GM21786 (cell line): ENCODE results near the gene RPL13A.

Source experiments
- ATAC-seq: cut with Tn5 transposase; IDR thresholded peaks from one replicate; pipeline ENCODE4 v1.9.1; 2021; ENCODE audit not compliant: unreplicated experiment

RPL13A gene

DNA sequence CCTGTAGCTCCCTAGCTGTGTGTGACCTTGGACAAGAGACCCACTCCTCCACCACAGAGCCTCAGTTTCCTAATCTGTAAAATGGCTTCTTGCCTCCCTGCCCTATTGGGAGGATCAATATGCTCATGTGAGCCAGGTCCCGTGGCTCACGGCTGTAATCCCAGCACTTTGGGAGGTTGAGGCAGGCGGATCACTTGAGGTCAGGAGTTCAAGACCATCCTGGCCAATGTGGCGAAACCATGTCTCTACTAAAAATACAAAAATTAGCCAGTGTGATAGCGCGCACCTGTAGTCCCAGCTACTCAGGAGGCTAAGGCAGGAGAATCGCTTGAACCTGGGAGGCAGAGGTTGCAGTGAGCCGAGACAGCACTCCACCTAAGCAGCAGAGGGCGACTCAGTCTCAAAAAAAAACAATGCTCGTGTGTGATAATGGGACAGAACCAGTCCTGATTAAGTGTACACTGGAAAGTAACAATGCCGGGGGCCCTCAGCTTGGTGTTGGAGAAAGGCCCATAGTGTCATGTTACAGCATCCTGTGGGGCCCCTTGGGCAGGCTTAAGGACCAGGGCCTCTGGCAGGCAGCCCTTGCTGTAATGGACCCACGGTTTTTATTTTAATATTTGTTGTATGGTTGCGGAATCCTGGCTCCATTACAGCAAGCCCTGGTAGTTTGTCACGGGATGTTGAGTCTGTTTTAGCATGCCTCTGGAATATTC lies 15.6 kb downstream of the RPL13A start:
- ATAC-seq: no peak

DNA sequence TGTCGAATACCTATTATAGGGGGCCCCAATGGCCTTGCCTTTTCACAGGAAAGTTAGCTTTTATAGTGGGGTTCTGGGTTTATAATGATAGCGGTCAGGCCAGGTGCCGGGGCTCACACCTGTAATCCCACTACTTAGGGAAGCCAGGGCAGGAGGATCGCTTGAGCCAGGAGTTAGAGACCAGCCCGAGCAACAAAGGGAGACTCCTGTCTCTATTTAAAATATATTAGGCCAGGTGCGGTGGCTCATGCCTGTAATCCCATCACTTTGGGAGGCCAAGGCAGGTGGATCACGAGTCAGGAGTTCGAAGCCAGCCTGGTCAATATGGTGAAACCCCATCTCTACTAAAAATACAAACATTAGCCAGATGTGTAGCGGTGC lies 16.2 kb downstream of the RPL13A start:
- ATAC-seq: no peak

DNA sequence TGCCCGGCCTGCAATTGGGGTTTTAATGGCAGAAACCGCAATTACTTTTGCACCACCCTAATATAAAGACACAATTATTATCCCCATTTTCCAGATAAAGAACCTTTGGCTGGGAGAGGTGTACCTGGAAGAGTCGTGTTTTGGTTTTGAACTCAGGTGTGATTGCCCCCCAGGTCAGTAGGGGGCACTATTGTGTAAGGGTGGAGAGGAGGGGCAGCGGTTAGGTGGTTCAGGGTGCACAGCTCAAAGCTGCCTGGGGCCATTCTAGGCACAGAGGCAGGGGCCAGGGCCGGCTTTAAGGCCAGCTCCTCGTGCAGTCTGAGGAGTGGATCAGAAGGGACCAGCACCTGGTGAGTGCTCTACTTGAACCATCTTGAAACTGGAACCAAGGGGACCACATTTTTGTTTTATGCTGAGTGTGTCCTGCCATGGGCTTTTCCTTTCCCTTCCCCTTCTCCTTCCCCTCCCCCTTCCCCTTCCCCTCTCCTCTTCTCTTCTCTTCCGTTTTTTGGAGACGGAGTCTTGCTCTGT lies 19.2 kb downstream of the RPL13A start:
- ATAC-seq: no peak

DNA sequence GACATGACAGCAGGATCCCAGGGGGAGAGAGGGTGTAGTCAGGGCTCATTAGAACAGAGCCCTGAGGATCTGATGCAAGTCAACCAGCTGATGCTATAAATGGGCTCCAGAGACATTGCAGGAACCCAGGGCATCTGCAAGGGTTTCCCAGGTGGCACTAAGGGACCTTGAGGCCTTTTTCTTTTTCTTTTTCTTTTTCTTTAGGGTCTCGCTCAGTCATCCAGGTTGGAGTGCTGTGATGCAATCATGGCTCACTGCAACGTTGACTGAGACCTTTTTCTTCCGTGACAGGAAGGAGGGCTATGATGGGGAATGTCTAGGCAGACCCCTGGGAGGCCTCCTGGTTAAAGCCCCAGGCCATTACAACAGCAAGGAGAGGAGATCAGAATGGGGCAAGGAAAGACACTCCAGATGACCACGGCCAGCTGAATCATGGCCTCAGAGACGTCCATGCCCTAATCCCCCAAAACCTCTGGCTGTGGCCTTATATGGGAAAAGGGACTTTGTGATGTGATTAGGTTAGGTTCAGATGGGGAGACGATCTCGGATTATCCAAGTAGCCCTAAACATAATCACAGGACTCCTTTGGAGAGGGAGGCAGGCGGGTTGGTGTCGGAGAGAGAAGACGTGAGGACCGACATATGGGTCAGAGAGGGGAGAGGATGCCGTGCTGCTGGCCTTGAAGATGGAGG lies 20.5 kb downstream of the RPL13A start:
- ATAC-seq: no peak

DNA sequence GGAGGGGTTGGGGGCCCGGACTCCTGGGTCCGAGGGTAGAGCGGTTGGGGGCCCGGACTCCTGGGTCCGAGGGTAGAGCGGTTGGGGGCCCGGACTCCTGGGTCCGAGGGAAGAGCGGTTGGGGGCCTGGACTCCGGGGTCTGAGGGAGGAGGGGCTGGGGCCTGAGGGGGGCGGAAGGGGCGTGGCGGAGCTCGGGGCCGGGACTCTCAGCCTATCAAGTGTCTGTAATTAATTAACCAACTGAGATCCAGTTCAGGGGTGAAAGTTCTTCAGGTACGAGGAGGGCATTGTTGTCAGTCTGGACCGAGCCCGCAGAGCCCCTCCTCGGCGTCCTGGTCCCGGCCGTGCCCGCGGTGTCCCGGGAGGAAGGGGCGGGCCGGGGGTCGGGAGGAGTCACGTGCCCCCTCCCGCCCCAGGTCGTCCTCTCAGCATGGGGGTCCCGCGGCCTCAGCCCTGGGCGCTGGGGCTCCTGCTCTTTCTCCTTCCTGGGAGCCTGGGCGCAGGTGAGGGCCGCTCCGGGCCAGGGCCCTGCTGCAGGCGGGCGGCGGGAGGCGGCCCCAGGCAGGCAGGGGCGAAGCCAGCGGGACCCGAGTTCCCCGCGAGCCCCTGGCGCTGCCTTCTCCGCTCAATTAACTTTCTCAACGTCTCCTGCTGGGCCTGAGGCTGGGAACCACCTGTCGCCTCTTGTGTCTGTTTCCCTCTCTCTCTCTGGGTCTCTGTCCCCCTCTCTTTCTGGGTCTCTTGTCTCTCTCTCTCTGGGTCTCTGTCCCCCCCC lies 25.8 kb downstream of the RPL13A start:
- no peak for ATAC-seq

DNA sequence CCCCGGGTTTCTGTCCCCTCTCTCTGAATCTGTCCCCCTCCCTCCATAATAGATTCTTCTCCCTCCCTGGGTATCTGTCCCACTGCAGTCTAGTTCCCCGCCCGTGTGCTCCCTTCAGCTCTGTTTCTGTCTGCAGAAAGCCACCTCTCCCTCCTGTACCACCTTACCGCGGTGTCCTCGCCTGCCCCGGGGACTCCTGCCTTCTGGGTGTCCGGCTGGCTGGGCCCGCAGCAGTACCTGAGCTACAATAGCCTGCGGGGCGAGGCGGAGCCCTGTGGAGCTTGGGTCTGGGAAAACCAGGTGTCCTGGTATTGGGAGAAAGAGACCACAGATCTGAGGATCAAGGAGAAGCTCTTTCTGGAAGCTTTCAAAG lies 26.3 kb downstream of the RPL13A start:
- ATAC-seq: no peak

DNA sequence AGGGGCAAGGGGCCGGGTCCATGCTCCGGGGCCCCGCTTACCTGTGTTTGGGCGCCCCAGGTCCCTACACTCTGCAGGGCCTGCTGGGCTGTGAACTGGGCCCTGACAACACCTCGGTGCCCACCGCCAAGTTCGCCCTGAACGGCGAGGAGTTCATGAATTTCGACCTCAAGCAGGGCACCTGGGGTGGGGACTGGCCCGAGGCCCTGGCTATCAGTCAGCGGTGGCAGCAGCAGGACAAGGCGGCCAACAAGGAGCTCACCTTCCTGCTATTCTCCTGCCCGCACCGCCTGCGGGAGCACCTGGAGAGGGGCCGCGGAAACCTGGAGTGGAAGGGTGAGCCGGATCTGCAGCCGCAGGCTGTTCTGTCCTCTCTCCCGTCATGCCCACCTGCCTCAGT lies 26.7 kb downstream of the RPL13A start:
- no peak for ATAC-seq

DNA sequence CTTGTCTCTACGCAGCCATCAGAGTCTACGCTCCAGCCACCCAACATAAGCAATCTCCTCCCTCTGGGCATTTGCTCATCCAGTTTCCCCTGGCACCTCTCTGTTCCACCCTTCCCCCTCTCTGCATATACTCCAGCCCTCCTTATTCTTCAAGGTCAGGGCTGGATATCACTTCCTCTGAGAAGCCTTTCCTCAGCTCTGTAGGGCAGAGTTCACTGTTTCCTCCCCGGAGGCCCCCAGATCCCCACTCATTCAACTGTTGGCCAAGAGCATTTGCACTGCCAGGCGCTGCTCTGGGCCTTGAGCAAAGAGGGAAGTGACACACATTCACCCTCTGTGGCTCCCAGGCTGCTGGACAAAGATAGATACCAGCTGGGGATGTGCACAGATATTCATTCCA lies 28.4 kb downstream of the RPL13A start:
- no peak for ATAC-seq

DNA sequence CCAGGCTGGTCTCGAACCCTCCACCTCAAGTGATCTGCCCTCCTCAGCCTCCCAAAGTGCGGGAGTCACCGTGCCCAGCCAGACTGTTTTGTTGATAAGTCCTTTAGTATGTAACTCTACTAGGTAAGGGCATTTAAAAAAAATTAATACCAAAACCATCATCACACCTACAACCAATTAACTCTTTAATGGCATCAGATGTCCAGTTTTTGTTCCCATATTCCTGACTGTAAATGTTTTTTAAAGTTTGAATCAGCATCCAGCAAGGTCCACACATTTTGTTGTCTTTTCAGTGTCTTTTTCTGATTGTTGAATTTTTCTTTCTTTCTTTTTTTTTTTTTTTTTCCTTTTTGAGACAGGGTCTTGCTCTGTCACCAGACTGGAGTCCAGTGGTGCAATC lies 30.6 kb downstream of the RPL13A start:
- no peak for ATAC-seq

DNA sequence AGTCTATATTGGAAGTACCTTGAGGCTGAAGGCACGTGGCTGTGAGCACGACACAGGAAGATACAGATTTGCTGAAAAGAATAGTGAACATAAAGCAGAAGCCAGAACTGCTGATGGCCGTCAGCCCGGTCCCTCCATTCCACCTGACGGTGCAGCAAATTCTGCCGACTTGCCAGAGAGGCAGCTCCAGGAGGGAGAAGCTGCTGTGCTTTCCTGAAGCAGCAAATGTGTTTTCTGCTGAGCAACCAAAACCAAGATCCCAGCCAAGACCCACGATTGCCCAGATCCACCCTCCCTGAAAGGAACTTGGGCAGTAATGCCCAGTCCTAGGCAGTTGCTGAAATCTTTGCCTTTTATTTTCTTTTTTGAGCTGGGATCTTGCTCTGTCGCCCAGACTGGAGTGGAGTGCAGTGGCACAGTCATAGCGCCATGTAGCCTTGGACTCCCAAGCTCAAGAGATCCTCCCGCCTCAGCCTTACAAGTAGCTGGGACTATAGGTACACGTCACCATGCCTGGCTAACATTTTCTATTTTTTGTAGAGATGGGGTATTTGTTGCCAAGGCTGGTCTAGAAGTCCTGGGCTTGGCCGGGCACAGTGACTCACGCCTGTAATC lies 33.4 kb downstream of the RPL13A start:
- no peak for ATAC-seq

DNA sequence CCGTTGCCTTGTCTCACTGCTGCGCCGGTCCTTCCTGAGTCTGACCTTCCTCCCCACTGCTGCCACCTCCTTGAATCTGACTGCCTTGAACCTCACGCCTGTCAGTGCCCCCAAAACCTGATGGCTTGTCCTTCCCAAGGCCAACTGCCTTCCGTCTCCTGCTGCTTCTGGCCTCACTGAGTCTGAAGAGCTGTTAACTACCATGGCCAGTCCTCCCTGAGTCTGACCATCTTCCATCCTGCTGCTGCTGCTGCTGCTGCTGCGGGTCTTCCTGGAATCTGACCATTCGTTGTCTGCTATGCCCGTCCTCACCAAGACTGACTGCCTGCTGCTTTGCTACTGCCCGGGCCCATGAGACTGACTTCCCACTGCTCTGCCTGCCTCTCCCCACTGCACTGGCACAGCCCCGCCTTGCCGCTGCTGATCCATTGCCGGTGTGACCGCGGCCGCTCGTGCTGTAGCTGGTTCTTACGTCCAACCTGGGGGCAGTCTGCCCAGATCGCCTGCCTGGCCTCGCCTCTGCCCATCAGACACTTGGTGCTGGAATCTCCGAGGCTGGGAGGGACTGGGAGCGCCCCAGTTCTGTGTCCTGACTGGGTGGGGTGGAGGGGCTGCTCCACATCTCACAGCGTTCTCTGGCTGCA lies 37.5 kb downstream of the RPL13A start:
- ATAC-seq: no peak

DNA sequence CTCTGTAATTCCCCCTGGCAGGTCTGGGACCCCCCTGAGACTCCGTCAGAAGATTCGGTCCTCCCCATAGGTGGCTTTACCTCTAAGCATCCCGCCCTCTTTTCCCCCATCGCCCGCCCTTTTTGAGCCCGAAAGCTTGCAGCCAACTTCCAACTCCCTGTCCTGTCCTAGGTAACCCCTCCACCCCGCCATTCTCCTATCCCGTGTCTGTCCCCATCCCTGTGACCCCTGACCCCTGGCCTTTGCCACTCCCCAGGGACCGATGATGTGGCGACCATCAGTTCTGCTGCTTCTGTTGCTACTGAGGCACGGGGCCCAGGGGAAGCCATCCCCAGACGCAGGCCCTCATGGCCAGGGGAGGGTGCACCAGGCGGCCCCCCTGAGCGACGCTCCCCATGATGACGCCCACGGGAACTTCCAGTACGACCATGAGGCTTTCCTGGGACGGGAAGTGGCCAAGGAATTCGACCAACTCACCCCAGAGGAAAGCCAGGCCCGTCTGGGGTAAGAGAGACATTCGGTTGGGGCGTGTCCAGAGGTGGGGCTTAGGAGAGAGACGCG lies 40.9 kb downstream of the RPL13A start:
- ATAC-seq: no peak

DNA sequence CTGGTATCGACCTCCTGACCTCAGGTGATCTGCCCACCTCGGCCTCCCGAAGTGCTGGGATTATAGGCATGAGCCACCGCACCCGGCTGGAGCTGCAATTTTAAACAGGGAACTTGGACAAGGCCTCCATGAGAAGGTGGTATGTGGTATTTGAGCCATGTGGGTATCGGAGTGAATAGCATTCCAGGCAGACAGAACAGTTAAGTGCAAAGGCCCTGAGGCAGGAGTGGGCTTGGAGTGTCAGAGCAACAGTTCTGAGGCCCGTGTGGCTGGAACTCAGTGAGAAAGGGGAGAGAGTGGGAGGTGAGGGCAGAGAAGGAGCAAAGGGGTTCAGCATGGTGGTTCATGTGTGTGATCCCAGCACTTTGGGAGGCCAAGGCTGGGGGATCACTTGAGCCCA lies 43.3 kb downstream of the RPL13A start:
- no peak for ATAC-seq

DNA sequence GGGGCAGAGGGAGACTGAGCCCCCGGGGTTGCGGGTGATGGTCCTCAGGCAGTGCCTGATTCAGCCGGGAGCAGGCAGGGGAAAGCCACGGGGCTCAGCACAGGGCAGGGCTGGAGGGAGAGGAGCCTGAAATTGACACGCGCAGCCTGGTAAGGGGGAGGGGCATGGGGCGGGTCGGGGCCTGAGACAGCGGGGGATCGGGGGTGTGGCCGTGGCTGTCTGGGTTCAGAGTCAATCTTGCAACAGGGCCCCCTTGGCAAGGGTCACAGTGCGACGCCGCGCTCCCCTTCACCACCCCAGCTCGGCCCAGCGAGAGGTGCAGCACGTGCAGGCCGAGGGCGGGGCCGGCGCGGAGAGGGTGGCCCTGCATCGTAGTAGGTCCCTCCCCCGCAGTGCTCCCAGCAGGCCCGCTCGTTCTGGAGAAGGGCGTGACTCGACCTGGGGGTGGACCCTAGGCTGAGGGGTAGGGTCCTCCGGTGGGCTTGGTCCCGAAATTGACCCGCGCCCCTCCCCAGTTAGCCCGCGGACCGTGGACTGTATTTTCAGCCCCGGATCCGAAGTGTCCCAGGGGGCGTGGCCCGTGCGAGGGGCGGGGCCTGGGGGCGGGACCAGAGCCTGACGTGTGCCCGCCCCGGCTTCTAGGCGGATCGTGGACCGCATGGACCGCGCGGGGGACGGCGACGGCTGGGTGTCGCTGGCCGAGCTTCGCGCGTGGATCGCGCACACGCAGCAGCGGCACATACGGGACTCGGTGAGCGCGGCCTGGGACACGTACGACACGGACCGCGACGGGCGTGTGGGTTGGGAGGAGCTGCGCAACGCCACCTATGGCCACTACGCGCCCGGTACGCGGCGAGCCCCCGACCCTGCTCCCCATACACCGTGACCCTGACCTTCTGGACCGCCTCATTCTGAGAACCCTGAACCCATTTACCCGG lies 46.4 kb downstream of the RPL13A start:
- peak; percentile 79 for ATAC-seq

DNA sequence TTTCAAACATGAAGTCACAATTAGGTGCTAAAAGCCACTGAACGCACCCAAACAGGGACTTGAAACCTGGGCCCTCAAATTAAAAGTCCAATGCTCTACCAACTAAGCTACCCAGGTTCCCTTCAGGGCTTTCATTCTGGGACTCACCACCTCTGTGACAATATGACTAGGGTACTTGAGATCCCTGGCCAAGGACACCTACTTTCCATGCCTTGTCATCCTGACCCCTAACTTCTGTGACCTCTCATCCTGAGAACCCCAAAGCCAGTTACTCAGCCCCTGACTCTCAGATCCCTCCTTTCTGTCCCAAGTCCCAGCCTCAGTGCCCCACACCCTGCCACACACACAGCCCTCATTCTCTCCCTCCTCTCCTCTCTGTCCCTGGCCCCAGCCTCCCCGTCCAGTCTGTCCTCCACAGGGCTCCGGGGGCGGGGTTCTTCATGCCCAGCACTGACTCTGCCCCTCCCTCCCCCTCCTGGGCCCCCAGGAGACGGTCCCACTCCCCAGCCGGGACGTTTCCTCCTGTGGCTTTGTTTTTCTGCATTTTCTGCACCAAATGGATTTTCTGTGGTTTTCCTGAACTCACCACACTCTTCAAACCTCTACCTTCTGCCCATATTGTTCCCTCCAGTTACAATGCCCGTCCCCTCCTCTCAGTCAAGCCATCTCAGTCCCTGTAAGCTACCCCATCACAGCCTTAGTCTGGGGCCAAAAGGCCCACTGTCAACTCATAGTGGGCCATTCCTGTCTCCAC lies 47.4 kb downstream of the RPL13A start:
- no peak for ATAC-seq

DNA sequence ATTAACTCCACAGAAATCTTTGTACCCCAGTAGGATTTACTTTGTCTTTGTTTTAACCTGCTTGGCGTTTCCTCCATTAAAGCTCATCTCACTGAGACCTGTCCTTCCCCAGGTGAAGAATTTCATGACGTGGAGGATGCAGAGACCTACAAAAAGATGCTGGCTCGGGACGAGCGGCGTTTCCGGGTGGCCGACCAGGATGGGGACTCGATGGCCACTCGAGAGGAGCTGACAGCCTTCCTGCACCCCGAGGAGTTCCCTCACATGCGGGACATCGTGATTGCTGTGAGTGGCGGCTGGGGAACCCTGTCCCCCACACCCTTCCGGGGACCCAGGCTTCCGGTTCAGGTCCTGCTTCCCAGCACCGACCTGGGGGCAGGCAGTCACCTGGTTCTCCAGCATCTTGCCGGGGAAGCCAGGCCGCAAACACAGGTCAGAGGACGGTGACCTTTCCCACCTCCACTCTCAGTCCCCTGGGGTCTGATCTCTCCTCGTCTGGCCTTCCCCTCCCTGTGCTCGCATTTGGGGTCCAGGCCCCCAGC lies 49.6 kb downstream of the RPL13A start:
- ATAC-seq: no peak

DNA sequence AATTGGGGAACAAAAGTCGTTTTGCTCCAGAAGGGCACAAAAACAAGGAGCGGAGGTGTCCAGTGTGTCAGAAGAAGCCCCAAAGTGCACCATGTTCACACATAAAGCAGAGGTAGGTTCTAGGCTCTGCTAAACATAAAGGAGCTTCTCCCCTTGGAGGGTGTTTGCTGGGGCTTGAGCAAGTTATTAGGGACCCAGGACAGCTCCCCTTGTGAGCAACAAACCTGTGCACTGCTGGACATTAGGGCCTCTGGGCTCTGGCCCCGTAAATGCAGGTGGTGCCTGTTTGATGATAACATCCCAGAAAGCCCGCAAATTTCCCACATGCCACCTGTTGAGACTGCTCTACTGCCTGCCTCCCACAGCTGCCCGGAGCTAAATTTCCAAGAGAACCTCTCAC lies 51.2 kb downstream of the RPL13A start:
- ATAC-seq: no peak

DNA sequence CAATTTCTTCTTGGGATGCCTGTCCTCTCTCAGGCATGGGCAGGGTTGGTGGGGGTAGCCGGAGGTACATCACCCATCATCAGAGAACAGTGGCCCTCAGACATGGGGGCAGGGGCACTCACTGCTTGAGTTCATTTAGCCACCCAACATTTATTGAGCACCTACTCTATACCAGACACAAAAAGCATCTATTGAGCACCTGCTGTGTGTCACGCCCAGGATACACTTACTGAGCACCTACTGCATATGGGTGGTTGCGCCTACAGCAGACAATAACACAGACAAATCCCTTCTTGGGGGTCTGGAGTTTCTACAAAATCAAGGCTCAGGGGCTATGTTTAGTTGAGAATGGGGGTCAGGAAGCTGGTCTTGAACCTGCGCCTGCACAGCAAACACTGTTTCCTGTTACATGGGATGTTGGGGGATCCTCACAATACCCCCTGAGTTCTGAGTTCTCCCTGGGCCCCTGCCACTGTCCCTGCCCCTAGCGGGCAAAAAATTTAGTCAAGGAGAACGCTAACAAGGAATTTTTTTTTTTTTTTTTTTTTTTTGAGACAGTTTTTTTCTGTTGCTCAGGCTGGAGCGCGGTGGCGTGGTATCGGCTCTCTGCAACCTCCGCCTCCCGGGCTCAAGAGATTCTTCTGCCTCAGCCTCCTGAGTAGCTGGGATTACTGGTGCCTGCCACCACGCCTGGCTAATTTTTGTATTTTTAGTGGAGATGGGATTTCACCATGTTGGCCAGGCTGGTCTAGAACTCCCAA lies 52.0 kb downstream of the RPL13A start:
- ATAC-seq: no peak
